Upper lobe of left lung (tissue), 6 donors: Measurements from ENCODE around the gene PGAM2. TPM values are rescaled to one million over a fixed set of nuclear protein-coding genes. Genes with fewer than 3 reads are reported as not detected.
A peak's percentile ranks its signal among the peaks of the same experiment; 100 is the strongest.

Experiments used
- ATAC-seq, 2 donors: fragments of 200-7000 bp; cut with Tn5 transposase; one replicate each; pipeline ENCODE4 v1.9.1; 2022; ENCODE audit warnings: mild to moderate bottlenecking in 2 of 2, moderate library complexity in 2 of 2; ENCODE audit not compliant: low FRiP score in 2 of 2
- DNase-seq, 2 donors: peaks; one replicate each; pipeline ENCODE4 v3.0.0-alpha.2; 2019 to 2020
- H3K27ac ChIP-seq, 4 donors: fragments of 200-600 bp; sonication (generic); one replicate each; pipeline ENCODE4 v1.5.1; 2016 to 2019
- H3K27me3 ChIP-seq, 4 donors: fragments of 200-600 bp; sonication (generic); one replicate each; pipeline ENCODE4 v1.5.1; 2017 to 2019
- H3K36me3 ChIP-seq, 4 donors: fragments of 200-600 bp; sonication (generic); one replicate each; pipeline ENCODE4 v1.5.1; 2016 to 2019
- H3K4me1 ChIP-seq, 4 donors: fragments of 200-600 bp; sonication (generic); one replicate each; pipeline ENCODE4 v1.5.1; 2018 to 2019
- H3K4me3 ChIP-seq, 4 donors: fragments of 200-600 bp; sonication (generic); one replicate each; pipeline ENCODE4 v1.5.1; 2017 to 2019; ENCODE audit warnings: mild to moderate bottlenecking in 2 of 4, moderate library complexity in 1 of 4
- H3K9me3 ChIP-seq, 4 donors: fragments of 200-600 bp; sonication (generic); one replicate each; pipeline ENCODE4 v1.5.1; 2018 to 2019
- CTCF ChIP-seq, 6 experiments: fragments of 450-650 bp in 4 of 6; fragments of 200-600 bp in 2 of 6; sonication (generic) in 2 of 6; IDR thresholded peaks; one replicate each; pipeline ENCODE4 v1.5.1; 2016 to 2019; ENCODE audit warnings: antibody characterized with exemption in 6 of 6
- EP300 ChIP-seq, 4 donors: sonication (generic); formaldehyde crosslinking; IDR thresholded peaks; one replicate each; pipeline ENCODE4 v1.5.1; 2017; ENCODE audit warnings: antibody characterized with exemption in 4 of 4, control low read depth in 2 of 4
- POLR2A ChIP-seq, 4 donors: fragments of 450-650 bp; IDR thresholded peaks; one replicate each; pipeline ENCODE4 v1.5.1; 2016 to 2017; ENCODE audit warnings: antibody characterized with exemption in 4 of 4, mild to moderate bottlenecking in 2 of 4
- POLR2AphosphoS5 ChIP-seq, 2 donors: sonication (generic); formaldehyde crosslinking; IDR thresholded peaks; one replicate each; pipeline ENCODE4 v1.5.1; 2017; ENCODE audit warnings: antibody characterized with exemption in 2 of 2
- WGBS, 2 donors: methylation state at CpG; one replicate each; pipeline ENCODE4 v1.1.5; 2017 to 2018; 5-methylcytosine and 5-hydroxymethylcytosine counted together
- total RNA-seq, 6 donors: library from RNA; depleted of rRNA in 4 of 6; stranded (reverse); fragments of >200 nt in 4 of 6; gene quantifications; one replicate each; pipeline versions ENCODE4 v1.1.0 to v1.2.1, GENCODE V29; 2016 to 2021
- donor health status: DM: no; HTN: no; CAD: no; lungs with moderate emphysema.
- donor health status: DM: no; HTN: yes; CAD: no; lungs with severe emphysema.

Gene PGAM2
- total RNA-seq, 6 donors from 2014 or later = 0.26 to 0.91 (median 0.75) TPM; not detected in 2

- H3K27ac ChIP-seq = no peak overlapping the region
These were observed 13.2 kb upstream of the PGAM2 start for GRCh38 chr7:44078521-44078920.

GRCh38 chr7:44077681-44078091 is 12.3 kb upstream of the PGAM2 start:
- TF ChIP-seq CTCF (IDR thresholded peaks at IDR 0.05) (no peak), EP300 (IDR thresholded peaks at IDR 0.05) (no peak), POLR2AphosphoS5 (IDR thresholded peaks at IDR 0.05) (no peak), POLR2A (IDR thresholded peaks at IDR 0.05) (no peak)
- DNase-seq = no peak
- 83 to 92% methylated on average over 5 of the region's 5 CpGs for WGBS, 2 donors
- Histone ChIP-seq H3K36me3 (peaks cover 22 to 81% (median 61%) of the 10 kb centered on the region in 4 donors), H3K27me3 (no peaks in the 10 kb centered on the region), H3K9me3 (no peaks in the 10 kb centered on the region), H3K27ac (no peak overlapping the region), H3K4me3 (no peak overlapping the region), H3K4me1 (peaks cover 13 to 36% (median 27%) of the 10 kb centered on the region in 4 donors)
- no peak for ATAC-seq

More at GRCh38 chr7:44078521-44078920, 13.2 kb upstream of the PGAM2 start:
- ATAC-seq = no peak
- no peak for TF ChIP-seq POLR2A (IDR thresholded peaks at IDR 0.05)
- no peak for TF ChIP-seq EP300 (IDR thresholded peaks at IDR 0.05)
- TF ChIP-seq CTCF (IDR thresholded peaks at IDR 0.05) = no peak
- no peak for TF ChIP-seq POLR2AphosphoS5 (IDR thresholded peaks at IDR 0.05)
- peaks cover 17 to 72% (median 58%) of the 10 kb centered on the region in 4 donors for H3K36me3 ChIP-seq
- WGBS, 2 donors = 87% methylated on average over 8 of the region's 8 CpGs
- no peaks in the 10 kb centered on the region for H3K27me3 ChIP-seq
- DNase-seq = no peak
- H3K4me3 ChIP-seq = no peak overlapping the region
- no peaks in the 10 kb centered on the region for H3K9me3 ChIP-seq
- H3K4me1 ChIP-seq = peaks cover 13 to 31% (median 21%) of the 10 kb centered on the region in 4 donors

- no peak for ATAC-seq
- no peaks in the 10 kb centered on the region for H3K27me3 ChIP-seq
- no peaks in the 10 kb centered on the region for H3K9me3 ChIP-seq
- TF ChIP-seq POLR2A (IDR thresholded peaks at IDR 0.05) = no peak
- H3K27ac ChIP-seq = no peak overlapping the region
- peaks cover 17 to 42% (median 32%) of the 10 kb centered on the region in 4 donors for H3K4me1 ChIP-seq
- no peak overlapping the region for H3K4me3 ChIP-seq
- DNase-seq = no peak
- peaks cover 22 to 82% (median 61%) of the 10 kb centered on the region in 4 donors for H3K36me3 ChIP-seq
- 88 to 89% methylated on average over 8 to 9 of the region's 9 CpGs for WGBS, 2 donors
These were observed 11.7 kb upstream of the PGAM2 start for GRCh38 chr7:44077061-44077460.

- DNase-seq (no peak), ATAC-seq (no peak)
- Histone ChIP-seq H3K36me3 (peaks cover 22 to 82% (median 61%) of the 10 kb centered on the region in 4 donors), H3K27me3 (no peaks in the 10 kb centered on the region), H3K4me3 (no peak overlapping the region), H3K4me1 (peaks cover 16 to 43% (median 29%) of the 10 kb centered on the region in 4 donors), H3K27ac (no peak overlapping the region), H3K9me3 (no peaks in the 10 kb centered on the region)
- no peak for TF ChIP-seq POLR2A (IDR thresholded peaks at IDR 0.05)
- no peak for TF ChIP-seq CTCF (IDR thresholded peaks at IDR 0.05)
- 97% methylated on average over 16 to 20 of the region's 20 CpGs for WGBS, 2 donors
These were observed 10.9 kb upstream of the PGAM2 start for GRCh38 chr7:44076101-44076895.

GRCh38 chr7:44075296-44076075 is 10.1 kb upstream of the PGAM2 start:
- Histone ChIP-seq H3K4me1 (peaks cover 8 to 37% (median 22%) of the 10 kb centered on the region in 4 donors), H3K9me3 (no peaks in the 10 kb centered on the region), H3K36me3 (peaks cover 22 to 79% (median 59%) of the 10 kb centered on the region in 4 donors)

More at GRCh38 chr7:44075296-44076075, 10.1 kb upstream of the PGAM2 start:
- Histone ChIP-seq H3K27ac (peak overlapping the region in 1 of 4 donors; percentile 87), H3K27me3 (no peaks in the 10 kb centered on the region), H3K4me3 (no peak overlapping the region)
- WGBS, 2 donors = 92 to 93% methylated on average over 17 of the region's 17 CpGs
- TF ChIP-seq POLR2A (IDR thresholded peaks at IDR 0.05) (no peak), EP300 (IDR thresholded peaks at IDR 0.05) (no peak), CTCF (IDR thresholded peaks at IDR 0.05) (no peak), POLR2AphosphoS5 (IDR thresholded peaks at IDR 0.05) (no peak)
- ATAC-seq = no peak
- DNase-seq = no peak
